GM12892 (cell line): ENCODE results near the gene BDKRB1.

Experiments
- POLR2AphosphoS5 ChIP-seq: IDR thresholded peaks from 2 replicates; pipeline ENCODE4 v1.6.1; 2011; ENCODE audit warnings: low read depth, low read length, control low read depth
- TAF1 ChIP-seq: IDR thresholded peaks from 2 replicates; pipeline ENCODE4 v1.6.1; 2011; ENCODE audit warnings: low read depth, mild to moderate bottlenecking, control low read depth, low read length, borderline replicate concordance

GRCh38 chr14:96263347-96264199, 7.6 kb downstream of the BDKRB1 start:
- TF ChIP-seq POLR2AphosphoS5 (no peak), TAF1 (no peak)
